ENCODE measurements around the gene LCOR. TPM values are rescaled to one million over a fixed set of nuclear protein-coding genes. Genes with fewer than 3 reads are reported as not detected.

LCOR gene
- total RNA-seq, 2 donors from 2014 or later, result 20.2 to 21.3 TPM

DNA sequence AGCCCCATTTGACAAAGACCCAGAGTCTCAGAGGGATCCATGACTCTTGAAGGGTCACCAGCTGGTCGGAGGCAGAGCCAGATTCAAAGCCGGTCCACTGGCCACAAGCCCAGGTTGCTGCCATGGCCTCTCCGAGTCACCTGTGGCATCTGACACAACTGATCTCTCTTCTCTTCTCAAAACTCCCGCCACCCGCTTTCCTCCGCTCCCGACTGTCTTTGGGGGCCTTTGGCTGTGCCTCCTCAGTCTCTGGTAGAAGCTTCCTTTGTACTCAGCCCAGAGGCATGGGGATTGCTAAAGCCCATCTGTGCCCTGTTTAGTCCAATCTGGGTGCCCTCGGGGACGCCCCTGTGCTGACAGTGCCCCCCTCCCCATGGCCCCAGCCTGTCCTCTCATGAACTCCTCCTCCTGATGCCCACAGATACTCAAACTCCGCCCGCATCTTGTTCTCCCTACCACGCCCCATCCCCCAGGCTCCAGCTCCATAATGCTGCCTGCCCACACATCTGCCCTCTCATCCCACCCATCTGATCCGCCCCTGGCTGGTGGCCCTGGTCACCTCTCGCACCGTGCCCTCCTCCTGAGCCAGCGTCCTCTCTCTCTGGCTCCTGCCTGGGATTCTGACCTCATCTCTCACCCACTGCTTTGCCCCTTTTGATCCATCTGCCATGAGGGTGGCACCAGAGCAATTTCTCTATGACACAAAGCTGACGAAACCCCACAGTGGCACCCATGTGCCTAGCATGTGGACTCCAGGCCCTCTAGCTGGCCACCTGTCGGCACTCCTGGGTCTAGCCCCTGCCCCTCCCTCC is 203.1 kb downstream of the LCOR start:
- intact Hi-C loops (cut with DNase I), result no loop called here
- ATAC-seq (no peak), DNase-seq (no peak)

DNA sequence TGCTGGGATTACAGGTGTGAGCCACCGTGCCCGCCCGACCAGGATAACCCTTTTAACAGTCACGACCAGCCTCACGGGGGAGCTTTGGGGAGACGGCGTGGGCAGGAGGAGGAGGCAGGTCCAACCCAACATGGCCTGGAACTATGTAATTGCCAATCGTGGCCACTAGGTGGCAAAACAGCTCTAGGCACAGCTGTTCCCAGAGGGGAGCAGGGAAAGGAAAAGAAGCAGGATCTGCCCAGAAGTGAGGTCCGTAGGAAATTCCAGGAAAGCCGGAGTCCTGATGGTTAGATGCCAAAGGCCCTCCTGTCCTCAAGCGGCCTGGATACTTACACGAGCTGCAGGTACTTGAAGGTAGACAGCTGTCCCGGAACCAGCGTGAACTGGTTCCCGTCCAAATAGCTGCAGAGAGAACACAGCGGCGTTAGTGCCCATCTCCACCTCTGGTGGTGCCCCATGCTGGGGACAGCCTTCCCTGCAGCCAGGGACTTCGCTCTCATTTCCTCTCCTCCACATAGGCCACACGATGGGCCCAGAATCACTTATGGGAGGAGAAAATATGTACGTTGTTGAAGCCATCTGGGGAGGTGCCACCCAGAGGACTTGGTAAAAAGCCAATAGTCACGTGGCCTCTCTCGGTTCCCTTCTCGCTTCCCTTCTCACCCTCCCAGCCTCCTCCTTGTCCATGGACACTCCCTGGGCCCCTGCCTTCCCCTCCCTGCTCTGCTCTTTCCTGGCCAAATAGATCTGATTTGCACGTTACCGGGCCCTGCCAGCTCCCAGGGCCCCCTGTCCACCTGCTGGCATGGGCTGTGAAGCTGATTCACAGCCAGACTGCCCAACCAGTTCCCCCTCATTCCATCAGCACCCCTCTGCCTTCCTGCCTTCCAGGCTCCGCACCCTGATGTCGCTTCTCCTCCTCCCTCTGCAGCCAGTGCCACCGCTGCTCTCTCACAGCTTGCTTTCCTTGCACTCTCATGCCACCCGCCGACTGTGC is 205.6 kb downstream of the LCOR start:
- ATAC-seq (peak; percentile 92 to 96), DNase-seq (peak; percentile 79)
- intact Hi-C loops (cut with DNase I), result no loop called here

DNA sequence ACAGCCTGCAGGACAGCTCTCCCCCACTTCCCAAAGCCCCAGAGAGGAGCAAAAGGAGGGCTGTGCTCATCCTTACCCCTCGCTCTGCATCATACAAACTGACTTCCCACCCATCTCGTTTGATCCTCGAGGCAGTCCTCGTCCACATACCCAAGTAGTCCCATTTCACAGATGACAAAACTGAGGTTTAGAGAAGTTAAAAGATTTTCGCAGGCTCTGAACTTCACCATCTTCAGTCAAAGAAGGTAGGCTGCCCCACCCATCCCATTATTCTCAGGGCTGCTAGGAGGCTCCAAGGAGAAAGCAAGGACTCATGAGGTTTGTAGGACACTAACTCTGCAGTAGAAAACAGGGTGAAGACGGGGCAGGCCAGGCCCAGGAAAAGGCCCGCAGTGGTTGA is 206.6 kb downstream of the LCOR start:
- ATAC-seq (no peak), DNase-seq (no peak)
- intact Hi-C loops (cut with DNase I), result no loop called here

DNA sequence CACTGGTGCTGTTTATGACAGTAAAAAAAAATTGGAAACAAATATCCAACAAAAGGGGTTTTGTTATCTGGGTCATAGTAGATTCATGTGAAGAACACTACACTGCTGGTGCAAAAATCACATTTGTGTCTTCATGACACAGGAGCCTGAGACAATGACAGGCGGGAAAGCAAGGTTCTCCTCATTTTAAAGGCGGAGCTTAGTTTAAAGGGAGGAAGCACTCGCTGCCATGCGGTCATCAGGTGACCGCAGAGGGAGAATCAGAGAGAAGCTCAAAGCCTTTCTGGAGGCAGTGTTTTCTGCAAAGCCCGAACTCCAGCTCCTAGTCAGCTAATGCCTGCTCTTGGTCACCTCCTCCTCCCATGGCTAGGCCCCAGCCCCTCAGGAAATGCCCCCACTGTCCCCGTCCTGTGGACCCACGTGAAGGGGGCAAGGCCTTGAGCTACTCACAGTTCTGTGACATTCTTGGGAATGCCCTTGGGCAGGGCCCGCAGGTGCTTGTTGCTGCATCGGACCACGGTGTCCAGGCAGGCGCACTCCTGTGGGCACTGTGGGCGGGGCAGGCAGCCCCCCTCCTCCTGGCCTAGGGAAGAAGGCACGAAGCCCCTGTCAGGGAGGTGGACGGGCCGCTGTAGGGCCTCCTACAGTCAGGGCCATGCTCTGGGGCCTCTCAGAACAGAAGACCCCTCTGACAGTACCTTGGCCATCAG is 207.6 kb downstream of the LCOR start:
- ATAC-seq, result no peak
- DNase-seq, result no peak
- intact Hi-C loops (cut with DNase I), result no loop called here

DNA sequence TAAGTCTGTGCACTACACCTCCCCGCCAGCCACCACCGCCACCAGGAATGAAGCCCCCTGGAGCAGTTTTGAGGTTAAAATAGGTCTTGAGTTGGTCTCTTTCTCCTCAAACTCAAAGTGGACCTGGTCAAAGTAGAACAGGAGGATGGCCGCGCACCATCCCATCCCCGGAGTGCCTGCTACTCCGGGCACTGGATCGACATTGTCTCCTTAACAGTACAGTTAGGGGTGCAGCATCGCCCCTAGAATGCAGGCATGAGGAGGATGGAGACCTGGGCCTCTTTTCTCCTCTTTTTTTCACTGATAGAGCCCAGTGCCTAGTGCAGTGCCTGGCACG is 208.1 kb downstream of the LCOR start:
- intact Hi-C loops (cut with DNase I), result no loop called here
- no peak for DNase-seq
- ATAC-seq, result no peak

DNA sequence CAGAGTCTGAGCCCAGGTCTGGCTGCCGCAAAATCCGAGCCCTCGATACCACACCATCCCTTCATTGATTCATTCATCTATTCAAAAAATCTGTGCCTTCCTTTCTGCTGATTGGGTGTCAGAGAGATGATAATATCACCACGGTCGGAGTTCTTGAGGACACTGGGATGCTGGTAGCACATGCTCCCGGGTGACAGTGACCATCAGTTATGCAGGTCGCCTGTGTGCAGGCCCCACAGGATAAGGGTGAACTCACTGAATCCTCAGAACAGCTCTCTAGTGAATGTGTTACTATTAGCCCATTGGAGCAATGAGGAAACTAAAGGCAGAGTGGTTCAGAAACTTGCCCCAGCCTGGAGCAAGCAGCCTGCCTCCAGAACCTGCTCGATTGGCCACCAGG is 208.6 kb downstream of the LCOR start:
- ATAC-seq (no peak), DNase-seq (no peak)
- intact Hi-C loops (cut with DNase I), result no loop called here

DNA sequence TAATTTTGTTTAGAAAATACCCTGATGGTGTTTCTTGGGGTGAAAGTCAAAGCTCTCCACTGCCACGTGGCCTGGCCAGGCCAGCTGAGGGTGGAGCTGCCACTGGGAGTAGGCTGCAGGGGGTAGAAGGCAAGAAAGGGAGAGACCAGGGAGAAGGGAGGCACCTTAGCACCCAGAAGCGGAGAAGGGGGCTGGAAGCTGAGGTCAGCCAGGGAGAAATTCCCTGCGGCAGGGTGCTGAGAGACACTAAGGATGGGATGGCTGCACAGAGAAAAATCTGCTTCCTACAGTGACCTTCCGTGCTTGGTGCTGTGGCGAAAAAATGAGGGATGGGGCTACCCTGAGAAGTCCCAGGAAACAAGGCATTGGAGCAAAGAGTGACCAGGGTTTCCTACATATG is 210.0 kb downstream of the LCOR start:
- DNase-seq (no peak), ATAC-seq (no peak)
- intact Hi-C loops (cut with DNase I), result no loop called here

DNA sequence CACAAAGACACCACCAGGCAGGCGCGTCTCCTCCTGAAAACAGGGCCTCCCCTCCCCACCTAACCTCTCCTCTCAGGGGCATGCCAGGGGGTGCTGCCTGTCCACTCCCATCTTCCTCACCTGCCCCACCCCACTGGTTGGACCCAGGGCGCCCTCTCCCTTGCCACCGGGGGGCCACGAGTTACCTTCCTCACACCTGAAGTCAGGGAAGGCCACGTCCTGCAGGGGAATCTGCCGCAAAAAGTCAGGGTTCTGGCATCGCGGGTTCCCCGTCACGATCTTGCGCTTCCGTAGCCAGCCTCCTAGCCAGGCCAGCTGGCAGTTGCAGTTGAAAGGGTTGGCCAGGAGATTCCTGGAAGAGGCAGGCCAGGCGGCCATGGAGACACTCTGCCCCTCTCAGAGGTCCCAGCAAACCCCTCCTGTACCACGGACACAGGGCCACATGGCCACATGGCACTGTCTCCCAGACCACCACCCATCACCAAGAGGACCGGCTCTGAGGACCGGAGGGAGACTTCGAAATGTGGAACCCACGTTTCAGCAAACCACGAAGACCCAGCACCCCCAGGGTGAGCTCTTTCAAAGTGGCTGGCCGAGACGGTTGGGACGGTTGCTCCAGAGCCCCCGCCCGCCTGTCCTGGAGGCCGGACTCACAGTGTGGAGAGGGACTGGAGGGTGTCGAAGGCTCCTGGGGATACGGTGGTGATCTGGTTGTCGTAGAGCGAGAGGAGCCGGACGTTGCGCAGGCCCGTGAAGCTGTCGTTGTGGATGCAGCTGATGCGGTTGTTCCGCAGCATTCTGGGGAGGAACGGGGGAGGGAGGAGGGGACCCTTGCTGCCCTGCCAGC is 210.8 kb downstream of the LCOR start:
- DNase-seq (no peak), ATAC-seq (no peak)
- intact Hi-C loops (cut with DNase I), result no loop called here

DNA sequence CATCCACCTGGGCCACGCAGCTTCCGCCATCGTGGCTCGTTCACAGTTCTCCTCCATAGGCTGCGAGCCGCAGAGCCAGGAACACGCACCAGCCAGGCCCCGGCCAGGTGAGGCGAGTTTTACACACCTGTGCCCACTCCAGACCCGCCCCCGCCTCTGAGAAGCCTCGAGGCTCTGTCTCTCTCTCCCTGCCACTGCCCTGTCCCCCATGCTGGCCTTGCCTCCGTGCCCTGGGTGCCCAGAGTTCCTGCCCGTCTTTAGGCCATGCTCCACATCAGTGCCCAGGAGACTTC is 211.4 kb downstream of the LCOR start:
- ATAC-seq, result no peak

More for the DNA sequence above, 211.4 kb downstream of the LCOR start:
- DNase-seq, result no peak
- intact Hi-C loops (cut with DNase I), result no loop called here

Small RNA genes within 50 kb of the gene (microRNA-seq; reads per million reads assigned to microRNA genes)
- gene MIR607, result 0 to 0.27 reads per million in 2 donors

Other genes starting within 250 kb of the LCOR start
- gene TM9SF3, start 245.3 kb upstream of the LCOR start, total RNA-seq, result 10 to 100 TPM; 78.6 to 97.8 TPM
- 10 to 100 TPM in 1 of 2 donors, 1 to 10 TPM in 1; 5.1 to 10.5 TPM for gene PIK3AP1, start 111.8 kb upstream of the LCOR start, total RNA-seq

Measured in left cardiac atrium (tissue), 4 donors.